ENCODE measurements around the gene HLF. TPM values are rescaled to one million over a fixed set of nuclear protein-coding genes. Genes with fewer than 3 reads are reported as not detected.

The HLF gene
- total RNA-seq, 6 donors from 2014 or later = 19.9 to 45.1 (median 26.1) TPM

GRCh38 chr17:55314784-55315491, 50.2 kb downstream of the HLF start:
- H3K27ac ChIP-seq = no peak overlapping the region
- H3K4me3 ChIP-seq = no peak overlapping the region
- 91% methylated on average over 8 of the region's 8 CpGs for WGBS, 2 donors
- no peaks in the 10 kb centered on the region for H3K9me3 ChIP-seq
- peaks cover 2 to 9% (median 5%) of the 10 kb centered on the region in 4 donors for H3K36me3 ChIP-seq
- TF ChIP-seq POLR2AphosphoS5 (IDR thresholded peaks at IDR 0.05) (no peak), POLR2A (IDR thresholded peaks at IDR 0.05) (no peak), EP300 (IDR thresholded peaks at IDR 0.05) (no peak), CTCF (IDR thresholded peaks at IDR 0.05) (no peak)
- H3K4me1 ChIP-seq = no peaks in the 10 kb centered on the region
- DNase-seq = no peak
- H3K27me3 ChIP-seq = no peaks in the 10 kb centered on the region
- ATAC-seq (ENCODE audit: low FRiP score in 2 of 2) = no peak

GRCh38 chr17:55316499-55316898, 51.7 kb downstream of the HLF start:
- Histone ChIP-seq H3K4me1 (no peaks in the 10 kb centered on the region), H3K36me3 (peaks cover 2 to 9% (median 5%) of the 10 kb centered on the region in 4 donors), H3K9me3 (no peaks in the 10 kb centered on the region), H3K27me3 (no peaks in the 10 kb centered on the region), H3K27ac (no peak overlapping the region), H3K4me3 (no peak overlapping the region)
- TF ChIP-seq POLR2AphosphoS5 (IDR thresholded peaks at IDR 0.05) = no peak
- DNase-seq = no peak
- ATAC-seq (ENCODE audit: low FRiP score in 2 of 2) = no peak
- 91 to 100% methylated on average over 2 of the region's 2 CpGs for WGBS, 2 donors

GRCh38 chr17:55317284-55317683, 52.5 kb downstream of the HLF start:
- DNase-seq (no peak), ATAC-seq (ENCODE audit: low FRiP score in 2 of 2) (no peak)
- Histone ChIP-seq H3K36me3 (peaks cover 2 to 9% (median 5%) of the 10 kb centered on the region in 4 donors), H3K4me3 (no peak overlapping the region), H3K27ac (no peak overlapping the region), H3K9me3 (no peaks in the 10 kb centered on the region), H3K27me3 (no peaks in the 10 kb centered on the region), H3K4me1 (no peaks in the 10 kb centered on the region)
- WGBS, 2 donors = 82 to 84% methylated on average over 3 of the region's 3 CpGs
- no peak for TF ChIP-seq POLR2AphosphoS5 (IDR thresholded peaks at IDR 0.05)
- TF ChIP-seq CTCF (IDR thresholded peaks at IDR 0.05) = no peak
- TF ChIP-seq POLR2A (IDR thresholded peaks at IDR 0.05) = no peak
- TF ChIP-seq EP300 (IDR thresholded peaks at IDR 0.05) = no peak

- Histone ChIP-seq H3K27ac (no peak overlapping the region), H3K9me3 (no peaks in the 10 kb centered on the region), H3K27me3 (no peaks in the 10 kb centered on the region), H3K4me3 (no peak overlapping the region), H3K36me3 (peaks cover 2 to 9% (median 5%) of the 10 kb centered on the region in 4 donors), H3K4me1 (no peaks in the 10 kb centered on the region)
- 84 to 87% methylated on average over 8 of the region's 8 CpGs for WGBS, 2 donors
- ATAC-seq (ENCODE audit: low FRiP score in 2 of 2) (no peak), DNase-seq (no peak)
- TF ChIP-seq POLR2A (IDR thresholded peaks at IDR 0.05) = no peak
- no peak for TF ChIP-seq EP300 (IDR thresholded peaks at IDR 0.05)
- TF ChIP-seq CTCF (IDR thresholded peaks at IDR 0.05) = no peak
- TF ChIP-seq POLR2AphosphoS5 (IDR thresholded peaks at IDR 0.05) = no peak
Measured at GRCh38 chr17:55318081-55318480, 53.3 kb downstream of the HLF start.

GRCh38 chr17:55318715-55319487, 54.1 kb downstream of the HLF start:
- Histone ChIP-seq H3K4me3 (no peak overlapping the region), H3K9me3 (no peaks in the 10 kb centered on the region), H3K27ac (no peak overlapping the region), H3K36me3 (peaks cover 2 to 9% (median 5%) of the 10 kb centered on the region in 4 donors), H3K4me1 (no peaks in the 10 kb centered on the region), H3K27me3 (no peaks in the 10 kb centered on the region)
- TF ChIP-seq POLR2A (IDR thresholded peaks at IDR 0.05) (no peak), EP300 (IDR thresholded peaks at IDR 0.05) (no peak), POLR2AphosphoS5 (IDR thresholded peaks at IDR 0.05) (no peak), CTCF (IDR thresholded peaks at IDR 0.05) (no peak)
- no peak for DNase-seq
- no peak for ATAC-seq (ENCODE audit: low FRiP score in 2 of 2)
- WGBS, 2 donors = 82 to 92% methylated on average over 7 of the region's 7 CpGs

Measured in upper lobe of left lung (tissue), 6 donors.